A673 (cell line): Measurements from ENCODE around the gene TMEM87A. TPM values are rescaled to one million over a fixed set of nuclear protein-coding genes. Genes with fewer than 3 reads are reported as not detected.

Source experiments
- BruUV-seq: library from RNA; stranded (reverse); fragments of 400-500 nt; replicated peaks from 2 replicates; lab custom pipeline; 2021; lab: Mats Ljungman, UMichigan
- CTCF ChIA-PET: fragments of 300-600 bp; sonication (Branson Sonifier 250); formaldehyde crosslinking; loops from one replicate; lab custom pipeline; 2022; ENCODE audit warnings: antibody characterized with exemption; lab: Charles Lee
- POLR2A ChIA-PET: fragments of 300-600 bp; sonication (Branson Sonifier 250); formaldehyde crosslinking; loops from one replicate; lab custom pipeline; 2022; ENCODE audit warnings: antibody characterized with exemption; ENCODE audit not compliant: low non-redundant PET; lab: Charles Lee
- DNase-seq: peaks from one replicate; pipeline ENCODE4 v3.0.0-alpha.2; 2015; ENCODE audit warnings: low spot score
- H3K27ac ChIP-seq: fragments of 200-600 bp; sonication (generic); 2 replicates; pipeline ENCODE4 v1.5.1; 2016; ENCODE audit warnings: mixed run types, low read depth, mild to moderate bottlenecking, mixed read lengths, antibody characterized with exemption, low read length; ENCODE audit not compliant: poor library complexity, severe bottlenecking
- H3K27me3 ChIP-seq: fragments of 200-600 bp; sonication (generic); replicated peaks from 2 replicates; pipeline ENCODE4 v1.6.1; 2017; ENCODE audit warnings: mixed run types, low read depth, mild to moderate bottlenecking, mixed read lengths, antibody characterized with exemption, low read length; ENCODE audit not compliant: insufficient read depth, poor library complexity
- H3K36me3 ChIP-seq: fragments of 200-600 bp; sonication (generic); 2 replicates; pipeline ENCODE4 v1.6.1; 2016; ENCODE audit warnings: mixed run types, mild to moderate bottlenecking, mixed read lengths, antibody characterized with exemption, low read length; ENCODE audit not compliant: insufficient read depth, poor library complexity, severe bottlenecking
- H3K4me1 ChIP-seq: fragments of 200-600 bp; sonication (generic); 2 replicates; pipeline ENCODE4 v1.6.1; 2017; ENCODE audit warnings: mixed run types, mild to moderate bottlenecking, mixed read lengths, antibody characterized with exemption, low read length; ENCODE audit not compliant: insufficient read depth, poor library complexity, severe bottlenecking
- H3K4me3 ChIP-seq: fragments of 200-600 bp; sonication (generic); 2 replicates; pipeline ENCODE4 v1.5.1; 2016; ENCODE audit warnings: low read depth, mixed run types, mild to moderate bottlenecking, mixed read lengths, low read length; ENCODE audit not compliant: poor library complexity, severe bottlenecking
- H3K9me3 ChIP-seq: fragments of 200-600 bp; sonication (generic); 2 replicates; pipeline ENCODE4 v1.6.1; 2016; ENCODE audit warnings: mixed run types, low read depth, mild to moderate bottlenecking, mixed read lengths, antibody characterized with exemption, low read length; ENCODE audit not compliant: poor library complexity, severe bottlenecking
- EZH2 ChIP-seq: fragments of 200-600 bp; sonication (generic); IDR thresholded peaks from 2 replicates; pipeline ENCODE4 v1.6.1; 2017; ENCODE audit warnings: borderline replicate concordance, low read depth, mild to moderate bottlenecking, mixed read lengths, antibody characterized with exemption, low read length; ENCODE audit not compliant: poor library complexity, severe bottlenecking
- intact Hi-C: fragments of 100-400 bp; cut with micrococcal nuclease; formaldehyde crosslinking; loops from one replicate; pipeline ENCODE4 v1.10.0; 2022; ENCODE audit not compliant: unreplicated experiment
- total RNA-seq: library from RNA; stranded (reverse); gene quantifications from 2 replicates; pipeline ENCODE4 v1.2.3, GENCODE V29; 2021
- TF ChIP-seq, protein P1 (sequence below): fragments of 300-800, 200-600 bp; sonication (generic); conservative IDR thresholded peaks from 2 replicates; pipeline ENCODE4 v1.5.1; 2017; ENCODE audit warnings: low read depth, mild to moderate bottlenecking, antibody characterized with exemption, low read length, moderate library complexity, mixed read lengths

The TMEM87A gene
- total RNA-seq, 1 experiment from 2014 or later, result 53.4 TPM

DNA sequence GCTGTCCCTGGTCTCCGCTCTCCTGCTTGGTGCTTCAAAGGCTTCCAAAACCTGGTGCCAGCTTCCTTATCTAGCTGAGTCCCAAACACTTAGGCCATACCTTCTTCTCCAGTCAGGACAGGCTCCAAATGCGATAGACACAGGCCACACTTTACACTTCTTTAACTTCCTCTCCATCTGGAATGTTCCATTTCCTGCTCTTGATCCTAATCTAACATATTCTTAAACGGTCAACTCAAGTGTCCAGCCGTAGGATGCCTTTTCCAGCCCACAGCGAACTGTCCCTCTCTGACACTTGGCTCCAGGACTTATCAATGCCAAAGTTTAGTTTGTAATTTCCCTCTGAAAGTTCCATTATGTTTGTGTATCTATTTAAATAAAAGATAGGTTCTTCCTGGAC lies 97.6 kb downstream of the TMEM87A start:
- BruUV-seq, result no TSS peak
- no peak for DNase-seq
- H3K27ac ChIP-seq, result no peak overlapping the region
- H3K27me3 ChIP-seq, result no peaks in the 10 kb centered on the region
- peaks cover 27% of the 10 kb centered on the region for H3K36me3 ChIP-seq
- no peaks in the 10 kb centered on the region for H3K4me1 ChIP-seq
- TF ChIP-seq, protein P1, sequence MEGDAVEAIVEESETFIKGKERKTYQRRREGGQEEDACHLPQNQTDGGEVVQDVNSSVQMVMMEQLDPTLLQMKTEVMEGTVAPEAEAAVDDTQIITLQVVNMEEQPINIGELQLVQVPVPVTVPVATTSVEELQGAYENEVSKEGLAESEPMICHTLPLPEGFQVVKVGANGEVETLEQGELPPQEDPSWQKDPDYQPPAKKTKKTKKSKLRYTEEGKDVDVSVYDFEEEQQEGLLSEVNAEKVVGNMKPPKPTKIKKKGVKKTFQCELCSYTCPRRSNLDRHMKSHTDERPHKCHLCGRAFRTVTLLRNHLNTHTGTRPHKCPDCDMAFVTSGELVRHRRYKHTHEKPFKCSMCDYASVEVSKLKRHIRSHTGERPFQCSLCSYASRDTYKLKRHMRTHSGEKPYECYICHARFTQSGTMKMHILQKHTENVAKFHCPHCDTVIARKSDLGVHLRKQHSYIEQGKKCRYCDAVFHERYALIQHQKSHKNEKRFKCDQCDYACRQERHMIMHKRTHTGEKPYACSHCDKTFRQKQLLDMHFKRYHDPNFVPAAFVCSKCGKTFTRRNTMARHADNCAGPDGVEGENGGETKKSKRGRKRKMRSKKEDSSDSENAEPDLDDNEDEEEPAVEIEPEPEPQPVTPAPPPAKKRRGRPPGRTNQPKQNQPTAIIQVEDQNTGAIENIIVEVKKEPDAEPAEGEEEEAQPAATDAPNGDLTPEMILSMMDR, result no peak
- no peak for TF ChIP-seq EZH2
- H3K4me3 ChIP-seq, result no peak overlapping the region
- intact Hi-C loops, result no loop called here
- CTCF ChIA-PET, result interaction anchor here (0.7 kb wide), 1 partner anchor 312 kb away, joined by 3 read pairs; no protein-coding TSS in a partner anchor
- no peaks in the 10 kb centered on the region for H3K9me3 ChIP-seq
- POLR2A ChIA-PET, result no interaction called here

DNA sequence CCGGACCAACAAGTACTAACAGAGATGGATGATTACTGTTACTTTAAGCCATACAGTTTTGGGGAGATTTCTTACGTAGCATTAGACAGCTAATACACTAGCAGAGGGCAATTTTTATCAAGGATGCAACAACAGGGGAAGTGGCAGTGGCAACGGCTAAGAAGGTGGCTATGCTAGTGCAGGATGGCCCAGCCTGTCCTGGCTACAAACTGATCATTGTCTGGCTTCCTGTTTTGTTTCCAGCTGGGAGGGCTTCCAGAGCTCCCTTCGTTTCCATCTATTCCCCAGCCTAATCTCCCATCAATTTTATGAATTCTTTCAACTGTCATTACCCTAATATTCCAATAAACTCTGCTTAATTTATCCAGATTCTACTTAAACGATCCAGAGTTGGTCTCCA lies 100.8 kb downstream of the TMEM87A start:
- intact Hi-C loops, result no loop called here
- Histone ChIP-seq H3K9me3 (no peaks in the 10 kb centered on the region), H3K4me3 (no peak overlapping the region), H3K27me3 (no peaks in the 10 kb centered on the region), H3K4me1 (no peaks in the 10 kb centered on the region), H3K27ac (no peak overlapping the region), H3K36me3 (peaks cover 27% of the 10 kb centered on the region)
- DNase-seq, result no peak
- CTCF ChIA-PET, result no interaction called here
- TF ChIP-seq EZH2, result no peak
- TF ChIP-seq, protein P1, result no peak
- no TSS peak for BruUV-seq
- POLR2A ChIA-PET, result no interaction called here

DNA sequence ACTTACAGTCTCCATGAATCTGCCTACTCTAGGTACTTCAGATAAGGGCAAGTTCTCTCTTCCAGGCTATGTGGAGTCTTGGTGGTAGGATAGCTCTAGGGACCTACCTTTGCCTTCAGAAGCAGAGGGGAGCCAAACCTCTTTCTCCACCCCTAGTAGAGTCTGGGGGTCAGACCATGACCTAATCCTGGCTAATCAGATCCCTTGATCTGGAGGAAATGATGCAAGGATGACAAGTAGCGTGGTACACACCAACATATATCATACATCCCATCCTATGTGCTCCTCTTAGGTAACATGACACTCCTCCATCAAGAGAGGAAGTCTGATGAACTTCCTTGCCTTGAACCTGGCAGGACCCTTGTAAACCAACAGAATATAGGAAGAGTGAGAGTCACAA lies 101.4 kb downstream of the TMEM87A start:
- Histone ChIP-seq H3K27me3 (no peaks in the 10 kb centered on the region), H3K27ac (no peak overlapping the region), H3K4me1 (no peaks in the 10 kb centered on the region), H3K9me3 (no peaks in the 10 kb centered on the region), H3K36me3 (peaks cover 33% of the 10 kb centered on the region), H3K4me3 (no peak overlapping the region)
- ChIA-PET CTCF (no interaction called here), POLR2A (interaction anchor here (0.7 kb wide), 1 partner anchor 102 kb away, joined by 4 read pairs; no protein-coding TSS in a partner anchor)
- intact Hi-C loops, result no loop called here
- BruUV-seq, result no TSS peak
- TF ChIP-seq, protein P1, result no peak
- DNase-seq, result no peak
